NCI-H526 treated with DMSO at 0.1 percent for 48 hours (cell line): ENCODE results near the gene PDLIM1.

Experiments used
- DNase-seq: peaks from one replicate; lab custom pipeline; 2025; lab: John Stamatoyannopoulos, UW

Gene PDLIM1

DNA sequence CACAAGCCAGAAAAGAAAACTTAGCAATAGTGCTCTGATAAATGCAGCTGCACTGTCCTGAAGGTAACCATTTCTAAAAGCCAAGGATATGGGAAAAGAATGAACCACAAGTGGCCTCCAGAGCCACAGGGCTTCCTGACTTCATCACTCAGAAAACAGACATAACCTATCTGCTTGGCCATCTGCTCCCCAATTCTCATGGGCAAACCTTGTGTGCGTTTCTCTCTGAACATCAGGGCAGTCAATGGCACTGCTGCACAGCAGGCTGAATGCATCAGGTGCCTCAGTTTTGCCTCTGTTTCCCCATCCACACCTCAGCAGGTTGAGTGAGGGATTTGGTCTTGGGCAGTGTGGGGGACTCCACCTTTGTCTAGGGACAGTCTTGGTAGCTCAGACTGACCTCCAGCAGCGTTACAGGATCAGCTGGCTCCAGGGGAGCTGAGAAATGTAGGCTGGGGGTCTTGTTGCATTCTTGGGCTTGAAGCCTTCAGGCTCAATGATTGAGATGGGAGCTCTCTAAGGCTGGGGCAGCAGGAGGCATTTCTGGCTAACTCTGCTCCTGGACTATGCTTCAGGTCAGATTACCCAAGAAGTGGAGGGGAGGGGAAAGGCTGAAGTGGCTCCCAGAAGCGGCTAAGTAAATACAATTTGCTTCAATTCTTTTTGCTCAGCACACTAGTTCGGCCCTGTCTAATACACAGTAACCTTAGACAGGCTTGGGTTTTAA is 23.6 kb upstream of the PDLIM1 start:
- DNase-seq = no peak

DNA sequence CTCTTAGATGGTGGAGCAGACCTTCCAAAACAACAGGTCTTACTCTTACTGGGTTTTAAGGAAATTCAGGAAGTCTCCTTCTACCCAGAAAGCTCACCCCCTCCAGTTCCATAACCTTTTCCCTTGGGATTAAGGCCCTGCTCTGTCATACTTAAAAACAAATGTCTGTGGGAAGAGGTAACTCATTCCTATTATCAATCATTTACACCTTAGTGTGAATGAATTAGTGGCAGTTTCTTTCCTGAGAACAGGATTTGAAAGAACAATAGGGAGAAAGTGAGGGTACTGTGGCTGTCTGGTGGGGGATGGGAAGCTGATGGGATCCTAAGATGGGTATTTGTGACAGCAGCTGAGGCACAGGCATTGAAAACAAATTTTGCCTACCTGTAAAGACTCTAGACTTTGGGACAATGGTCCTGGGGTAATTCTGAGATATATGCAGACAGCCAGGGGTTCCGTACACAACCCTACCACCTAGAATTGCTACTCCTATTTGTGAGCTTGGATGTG is 22.2 kb upstream of the PDLIM1 start:
- no peak for DNase-seq

DNA sequence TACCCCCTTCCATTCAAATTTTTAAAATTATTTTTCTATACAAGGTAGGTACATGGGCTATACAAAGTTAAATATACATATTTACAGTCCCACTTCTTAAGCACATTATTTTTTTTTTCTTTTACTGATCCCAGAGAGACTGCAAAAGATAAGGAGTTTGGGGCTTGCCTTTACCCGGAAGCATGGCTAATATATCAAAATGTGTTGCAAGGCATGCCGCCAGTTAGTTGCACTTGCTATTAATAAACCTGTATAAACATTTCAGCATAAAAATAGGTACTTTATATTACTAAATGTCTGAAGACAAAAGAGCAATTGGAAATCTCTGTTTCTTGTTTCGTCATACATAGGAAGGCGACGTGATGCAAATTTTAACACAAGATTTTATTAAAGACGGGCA is 21.5 kb upstream of the PDLIM1 start:
- no peak for DNase-seq

DNA sequence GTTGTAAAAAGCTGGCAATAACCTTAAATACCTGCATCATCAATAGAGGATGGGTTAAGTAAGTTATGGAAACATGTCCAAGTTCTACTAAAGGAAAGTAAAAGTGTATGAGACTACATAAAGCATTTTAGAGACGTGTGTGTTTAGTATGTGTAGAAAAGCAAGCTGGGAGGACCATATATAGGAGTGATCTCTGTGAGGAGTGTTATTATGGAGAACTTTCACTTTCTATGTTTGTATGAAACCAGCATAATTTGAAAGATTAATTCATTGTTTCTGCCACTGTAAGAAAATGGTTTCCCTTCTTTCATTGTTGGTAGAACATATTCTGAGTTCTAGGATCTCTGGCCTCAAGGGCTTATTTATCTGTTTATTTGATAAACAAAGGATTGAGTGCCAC is 19.2 kb upstream of the PDLIM1 start:
- no peak for DNase-seq

DNA sequence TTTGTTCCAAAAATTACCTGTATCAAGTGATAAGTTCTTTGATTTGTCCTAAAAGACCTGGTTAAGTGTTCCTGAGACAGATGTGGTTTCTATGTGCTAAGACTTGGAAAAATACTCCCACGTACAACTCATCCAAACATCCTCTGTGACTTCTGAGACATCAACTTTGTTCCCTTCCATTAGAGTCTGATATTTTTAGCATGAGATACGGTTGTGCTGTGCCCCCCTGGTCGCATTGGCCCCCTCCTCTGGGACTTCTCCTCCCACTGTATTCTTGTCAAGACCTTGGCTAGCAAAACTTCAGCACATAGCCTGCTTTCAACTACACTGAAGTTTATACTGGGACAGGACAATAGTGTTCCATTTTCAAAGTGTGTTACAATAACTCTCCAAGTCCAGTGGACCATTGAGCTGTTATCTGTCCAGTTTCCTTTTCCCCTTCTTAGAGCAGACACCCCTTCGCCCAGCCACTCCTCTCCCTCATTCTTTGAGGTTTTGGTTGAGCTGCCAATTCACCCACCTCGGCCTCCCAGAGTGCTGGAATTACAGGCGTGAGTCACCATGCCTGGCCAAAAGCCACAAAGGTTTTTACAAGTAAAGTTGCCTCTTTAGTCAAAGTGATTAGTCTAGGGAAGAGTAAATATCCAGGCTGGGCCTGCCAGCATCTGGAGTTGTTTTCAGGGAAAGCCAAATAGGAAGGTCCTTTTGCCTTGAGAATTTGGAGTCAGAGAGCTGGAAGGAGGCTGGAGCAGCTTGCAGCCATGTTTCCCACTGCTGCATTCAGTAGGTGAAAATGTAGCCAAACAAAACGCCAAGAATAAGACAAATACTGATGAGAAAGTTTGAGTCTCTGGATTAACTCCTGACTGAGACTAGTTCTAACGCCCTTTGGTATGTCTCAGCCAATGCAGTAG is 17.8 kb upstream of the PDLIM1 start:
- DNase-seq = no peak

DNA sequence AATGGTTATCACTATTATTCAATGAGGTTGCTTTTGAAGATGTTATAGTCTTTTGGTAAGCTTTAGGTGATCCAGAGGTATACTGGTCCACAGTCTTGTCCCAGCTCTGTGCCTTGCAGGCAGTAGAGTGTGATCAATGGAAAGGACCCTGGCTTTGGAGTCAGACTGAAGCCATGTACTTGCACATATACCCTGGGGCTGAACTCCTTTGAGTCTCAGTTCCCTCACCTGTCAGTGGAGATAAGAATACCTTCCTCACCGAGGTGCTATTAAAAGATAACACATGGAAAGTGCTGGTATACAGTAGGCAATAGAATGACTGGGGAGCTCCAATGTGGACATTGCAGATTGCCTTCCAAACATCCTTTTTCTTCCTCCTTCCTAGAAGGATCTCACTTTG is 16.0 kb upstream of the PDLIM1 start:
- no peak for DNase-seq

DNA sequence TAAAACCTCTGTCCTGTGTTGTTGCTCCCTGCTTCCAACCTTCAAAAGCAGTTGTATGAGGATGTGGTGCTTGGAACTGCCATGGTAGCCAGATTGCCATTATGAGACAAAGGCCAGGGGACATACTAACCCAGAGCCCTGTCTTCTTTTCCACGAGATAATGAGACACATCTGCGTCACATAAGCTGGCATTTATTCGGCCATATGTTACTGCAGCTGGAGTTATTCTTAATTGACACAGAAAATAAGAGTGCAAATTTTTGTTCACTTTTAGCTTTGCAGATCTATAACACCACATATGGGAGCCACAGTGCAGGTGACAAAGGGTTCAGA is 15.5 kb upstream of the PDLIM1 start:
- DNase-seq = no peak

DNA sequence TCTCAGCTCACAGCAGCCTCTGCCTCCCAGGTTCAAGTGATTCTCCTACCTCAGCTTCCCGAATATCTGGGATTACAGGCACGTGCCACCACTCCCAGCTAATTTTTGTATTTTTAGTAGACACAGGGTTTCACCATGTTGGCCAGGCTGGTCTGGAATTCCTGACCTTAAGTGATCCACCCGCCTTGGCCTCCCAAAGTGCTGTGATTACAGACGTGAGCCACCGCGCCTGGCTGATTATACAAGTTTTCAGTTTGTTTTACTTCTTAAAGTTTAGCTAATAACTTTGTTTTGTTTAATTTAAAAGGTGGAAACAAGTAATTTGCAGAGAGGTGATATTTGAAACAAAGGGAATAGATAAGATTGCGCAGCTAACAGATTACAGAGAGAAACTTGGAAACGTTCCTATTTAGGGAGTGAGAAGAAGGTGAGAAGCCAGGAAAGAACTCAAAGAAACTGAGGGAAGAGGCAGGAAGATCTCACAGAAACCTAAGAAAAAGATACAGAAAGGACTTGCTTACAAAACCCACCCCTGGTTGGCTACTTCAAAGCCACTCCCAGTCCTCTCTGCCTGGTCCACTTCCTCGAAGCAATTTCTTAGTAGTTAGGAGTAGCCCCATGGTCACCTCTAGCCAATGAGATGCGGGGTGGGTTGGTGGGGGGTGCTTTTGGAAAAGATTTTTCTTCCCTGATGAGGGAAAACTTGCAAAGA is 15.0 kb upstream of the PDLIM1 start:
- DNase-seq = no peak

DNA sequence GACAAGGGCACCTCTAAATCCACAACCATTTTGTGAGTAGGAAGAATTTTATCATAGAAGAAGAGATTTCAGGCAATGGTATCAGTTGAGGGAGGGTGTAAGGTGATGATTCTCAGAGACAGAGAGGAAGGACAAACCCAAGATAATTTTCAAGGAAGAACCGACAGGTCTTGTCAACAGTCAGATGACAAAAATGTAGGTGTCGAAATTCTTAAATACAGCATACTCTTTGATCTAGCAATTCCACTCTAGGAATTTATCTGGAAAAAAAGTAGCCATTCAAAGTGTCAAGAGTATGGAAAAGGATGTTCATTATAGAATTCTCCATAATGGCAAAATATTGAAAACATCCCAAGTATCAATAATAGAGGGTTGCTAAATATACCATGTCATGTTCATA is 14.2 kb upstream of the PDLIM1 start:
- no peak for DNase-seq

DNA sequence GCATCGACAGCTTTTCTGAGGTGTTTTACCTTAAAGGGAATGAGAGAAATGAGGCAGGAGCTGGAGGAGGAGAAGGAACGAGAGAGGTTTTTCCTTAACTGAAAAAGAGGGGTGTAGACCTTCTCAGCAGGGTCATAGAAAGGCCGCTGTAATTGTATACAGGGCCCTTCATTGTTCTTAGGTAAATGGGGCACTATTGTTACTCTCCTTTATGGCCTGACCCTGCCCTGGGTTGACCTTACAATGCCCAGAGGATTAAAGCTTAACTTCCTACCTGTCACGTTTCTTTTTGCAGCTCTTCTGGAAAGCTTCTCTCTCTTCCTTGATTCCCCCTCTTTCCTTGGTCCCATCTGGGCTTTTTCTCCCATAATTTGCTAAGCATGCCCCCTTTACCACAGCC is 13.7 kb upstream of the PDLIM1 start:
- DNase-seq = no peak

DNA sequence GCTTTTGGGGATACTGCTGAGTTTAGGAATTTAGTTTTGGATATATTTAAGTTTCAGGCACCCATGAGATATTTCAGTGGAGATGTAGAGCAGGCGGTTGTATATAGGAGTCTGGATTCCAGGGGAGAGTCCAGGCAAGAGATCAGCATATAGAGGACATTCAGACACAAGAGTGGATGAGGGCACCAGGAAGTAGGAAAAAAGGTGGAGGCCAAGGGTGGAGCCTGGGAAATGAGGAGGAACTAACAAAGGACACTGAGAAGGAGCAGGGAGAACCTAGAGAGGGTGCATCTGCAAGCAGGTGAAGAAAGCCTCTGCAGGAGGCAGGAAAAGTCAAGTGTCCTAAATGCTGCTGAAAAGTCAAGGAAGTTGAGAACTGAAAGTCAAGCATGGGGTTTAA is 13.1 kb upstream of the PDLIM1 start:
- DNase-seq = no peak

DNA sequence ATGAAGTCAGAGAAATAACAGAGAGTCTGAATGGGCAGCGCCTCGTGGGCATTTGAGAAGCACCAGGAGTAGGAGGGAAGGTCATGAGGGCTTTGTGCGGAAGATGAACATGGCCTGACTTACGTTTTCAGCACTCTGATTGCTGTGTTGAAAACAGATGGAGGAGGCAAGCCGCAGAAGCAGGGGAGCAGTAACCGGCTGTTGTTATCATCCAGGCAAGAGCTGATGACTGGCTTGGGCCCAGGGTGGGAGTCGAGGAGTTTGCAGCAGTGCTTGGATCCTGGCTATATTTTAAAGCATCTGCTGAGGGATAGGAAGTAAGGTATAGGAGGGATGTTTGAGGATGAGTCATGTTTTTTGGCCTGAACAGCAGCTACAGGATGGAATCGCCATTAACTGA is 12.7 kb upstream of the PDLIM1 start:
- no peak for DNase-seq

DNA sequence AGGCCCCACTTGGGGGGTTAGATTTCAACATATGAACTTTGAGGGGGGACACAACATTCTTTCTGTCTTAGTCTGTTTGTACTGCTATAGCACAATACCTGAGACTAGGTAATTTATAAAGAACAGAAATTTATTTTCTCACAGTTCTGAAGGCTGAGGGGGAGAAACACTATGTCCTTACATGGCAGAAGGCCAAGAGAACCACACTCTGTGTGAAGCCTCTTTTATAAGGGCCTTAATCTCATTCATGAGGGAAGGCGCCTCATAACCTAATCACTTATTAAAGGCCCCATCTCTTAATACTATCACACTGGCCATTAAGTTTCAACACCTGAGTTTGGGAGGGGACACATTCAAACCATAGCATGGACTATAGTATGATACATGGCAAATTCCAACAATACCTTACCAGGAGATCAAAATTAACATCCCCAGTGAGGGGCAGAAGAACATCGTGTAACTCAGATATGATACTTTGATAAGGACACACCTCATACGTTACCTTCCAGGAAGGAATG is 9.3 kb upstream of the PDLIM1 start:
- no peak for DNase-seq

DNA sequence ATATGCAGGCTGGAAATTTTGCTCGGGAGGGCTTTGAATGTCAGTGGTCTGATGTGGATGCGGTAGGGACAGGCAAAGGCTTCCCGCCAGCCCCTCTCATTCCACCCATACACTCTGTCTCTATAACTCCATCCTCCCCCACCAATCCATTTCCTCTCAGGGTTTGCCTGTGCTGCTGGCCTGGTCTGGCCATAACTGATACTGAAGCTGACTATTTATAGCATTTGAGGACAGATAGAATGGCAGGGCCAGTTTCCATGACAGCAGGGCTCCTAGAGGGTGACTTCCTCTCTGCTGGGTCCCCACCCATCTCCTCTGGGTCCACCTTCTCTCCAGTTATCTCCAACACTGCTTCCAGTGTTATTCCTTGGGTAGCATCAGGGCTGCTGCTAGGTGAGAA is 6.6 kb upstream of the PDLIM1 start:
- DNase-seq = no peak

DNA sequence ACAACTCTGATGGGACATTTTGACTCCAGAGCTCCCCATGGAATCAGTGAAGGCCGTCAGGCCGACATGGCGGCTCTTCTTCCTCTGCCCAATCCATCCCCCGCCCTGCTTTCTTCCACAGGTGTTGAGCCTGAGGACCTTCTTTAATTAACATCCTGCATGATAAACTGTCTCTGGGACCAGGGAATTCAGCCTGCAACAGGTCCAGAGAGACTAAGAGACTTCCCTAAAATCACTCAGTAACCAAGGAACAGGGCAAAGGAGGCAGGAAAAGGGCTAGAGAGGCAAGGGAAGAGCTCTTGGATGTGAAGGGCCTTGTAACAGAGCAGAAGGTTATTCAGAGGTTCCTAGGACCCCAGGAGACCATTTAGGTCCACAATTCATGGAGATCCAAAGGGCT is 6.0 kb upstream of the PDLIM1 start:
- no peak for DNase-seq

DNA sequence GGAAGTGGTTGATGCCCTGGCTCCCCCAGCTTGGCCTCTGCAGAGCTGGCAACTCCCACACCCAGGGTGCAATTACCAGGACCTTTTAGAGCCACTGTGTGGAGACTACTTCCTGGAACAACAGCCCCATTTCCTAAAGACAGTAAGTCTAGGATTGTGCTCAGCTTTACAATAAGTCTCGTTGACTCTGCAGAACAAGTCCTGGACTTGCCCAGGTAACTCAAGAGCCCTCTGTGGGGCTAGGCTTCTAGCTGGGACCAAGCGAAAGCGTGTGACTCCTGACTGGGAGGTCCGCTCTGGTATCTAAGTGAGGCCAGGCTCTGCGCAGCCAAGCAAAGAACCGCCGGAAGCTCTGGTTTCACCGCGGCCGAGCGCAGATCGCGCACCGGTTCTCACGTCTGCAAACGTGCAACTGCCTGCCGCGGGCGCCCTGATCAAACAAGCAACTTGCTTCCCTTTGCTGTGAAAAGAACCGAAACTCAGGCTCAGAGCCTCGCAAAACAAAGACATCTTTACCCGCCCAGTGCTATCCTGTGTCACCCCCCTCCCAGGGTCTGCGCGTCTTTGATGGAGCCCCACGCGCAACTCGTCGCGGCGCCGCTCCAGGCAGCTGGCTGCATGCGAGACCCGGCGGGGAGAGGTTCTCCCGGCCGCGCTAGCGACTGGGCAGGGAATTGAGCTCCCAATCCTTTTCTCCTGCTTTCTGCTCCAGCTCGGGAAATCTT is 4.4 kb upstream of the PDLIM1 start:
- DNase-seq = peak; percentile 33

DNA sequence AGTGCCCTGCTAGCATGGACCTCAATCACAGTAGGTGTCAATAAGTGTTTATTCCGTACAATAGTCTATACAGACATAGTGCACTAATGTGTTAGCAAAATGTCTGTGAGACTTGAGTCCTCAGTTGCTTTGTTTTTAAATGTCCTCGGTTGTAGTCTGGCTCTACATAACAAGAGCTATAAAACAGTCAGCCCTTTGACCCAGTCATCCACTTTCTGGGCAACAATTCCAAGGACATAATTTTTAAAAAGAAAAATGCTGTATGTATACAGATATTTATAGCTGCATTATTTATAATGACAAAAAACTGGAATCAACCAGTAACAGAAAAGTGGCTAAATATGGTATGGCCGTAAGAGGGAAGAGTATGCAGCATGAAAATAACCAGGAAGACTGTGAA is 2.8 kb upstream of the PDLIM1 start:
- no peak for DNase-seq

DNA sequence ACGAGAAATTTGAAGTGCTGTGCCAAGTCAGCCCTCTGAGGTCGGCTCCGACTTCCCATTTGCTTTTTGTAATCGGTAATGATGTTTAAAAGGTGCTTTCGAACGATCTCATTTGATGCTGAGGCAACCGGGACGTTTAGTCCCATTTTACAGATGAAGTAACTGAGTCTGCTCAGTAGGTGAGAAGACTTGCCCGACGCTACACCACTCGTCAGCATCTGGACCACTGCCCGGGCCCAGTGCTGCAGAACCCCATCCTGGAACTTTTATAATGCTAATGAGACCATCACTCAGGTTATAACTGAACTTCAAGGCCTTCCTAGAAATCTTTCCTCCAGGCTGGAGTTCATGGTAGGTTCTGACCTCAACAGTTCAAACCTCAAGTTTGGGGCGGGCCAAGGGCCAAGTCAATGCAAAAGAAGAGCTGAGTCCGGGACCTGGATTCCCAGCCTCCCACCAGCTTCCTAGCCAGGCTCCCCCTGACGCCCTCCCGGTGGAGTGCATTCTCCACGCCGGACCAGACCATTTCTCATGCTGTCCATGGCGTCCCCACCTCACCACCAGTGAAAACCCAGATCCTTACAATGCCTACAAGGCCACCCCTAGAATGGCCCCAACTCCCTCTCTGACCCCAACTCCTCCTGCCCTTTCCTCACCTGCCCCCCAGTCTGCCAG is 699 bp upstream of the PDLIM1 start:
- DNase-seq = no peak

DNA sequence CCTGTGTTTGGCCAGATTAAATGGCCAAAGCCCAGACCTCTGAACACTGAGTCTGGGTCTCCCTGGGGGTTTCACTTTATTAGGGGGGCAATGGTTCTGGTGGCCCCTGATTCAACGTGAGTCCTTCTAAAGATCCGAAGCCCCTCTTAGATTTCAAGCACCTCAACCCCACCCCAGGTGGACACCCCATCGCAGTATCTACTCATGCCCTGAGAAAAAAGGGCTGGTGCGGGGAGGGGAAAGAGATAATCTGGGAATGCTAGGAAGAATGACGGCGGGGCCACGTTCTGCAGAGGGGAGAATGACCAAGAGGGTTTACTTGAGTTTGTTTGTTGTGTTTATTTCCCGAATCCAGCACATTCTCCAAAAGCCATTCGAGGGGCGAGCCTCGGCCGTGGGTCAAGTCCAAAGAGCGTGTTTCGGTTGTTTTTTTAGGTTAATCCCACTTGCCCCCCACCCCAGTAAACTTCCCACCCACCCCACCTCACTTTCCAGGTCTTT is 832 bp downstream of the PDLIM1 start:
- DNase-seq = no peak

DNA sequence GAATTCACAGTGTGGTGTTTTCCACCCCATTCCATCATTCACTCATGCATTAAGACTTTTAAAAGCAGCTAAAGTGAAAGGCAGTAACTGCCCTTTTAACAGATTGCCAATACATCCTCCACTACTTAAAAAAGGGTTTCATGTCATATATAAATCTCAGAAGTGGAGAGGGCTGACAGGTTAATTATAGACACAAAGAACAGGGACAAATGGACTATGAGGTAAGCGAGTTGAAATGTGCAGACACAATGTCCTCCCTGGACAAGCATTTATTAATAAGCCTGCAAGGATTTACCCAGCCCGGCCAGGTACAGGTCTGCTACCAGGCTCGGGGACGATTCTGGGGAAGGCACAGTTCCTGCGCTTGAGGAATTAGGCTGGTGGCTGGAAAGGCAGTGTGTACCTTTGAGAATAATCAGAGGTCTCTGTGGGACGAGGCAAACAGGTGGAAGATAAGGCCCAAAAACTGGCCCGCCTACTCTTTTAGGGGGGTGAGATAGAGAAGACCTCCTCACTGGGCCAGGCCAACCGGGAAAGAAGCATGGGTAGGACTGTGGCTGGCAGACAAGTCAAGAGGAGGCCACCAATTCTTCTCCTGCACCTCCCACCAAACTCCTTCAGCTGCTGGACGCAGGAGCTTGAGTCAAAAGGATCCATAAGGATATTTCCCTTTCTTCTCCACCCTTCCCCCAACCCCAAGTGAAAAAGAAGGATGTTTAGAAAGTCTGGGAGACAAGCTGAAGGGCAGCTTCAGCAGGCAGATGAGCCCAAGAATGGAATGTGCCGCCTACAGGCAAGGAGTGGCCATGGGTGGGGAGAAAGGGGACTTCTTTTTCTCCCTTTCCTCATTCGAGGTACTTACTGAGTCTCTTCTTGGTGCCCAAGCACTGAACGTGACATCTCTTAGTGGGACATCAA is 1.5 kb downstream of the PDLIM1 start:
- no peak for DNase-seq
